Left lung (tissue), 10 donors: ENCODE data around the gene WASF3. TPM values are rescaled to one million over a fixed set of nuclear protein-coding genes. Genes with fewer than 3 reads are reported as not detected.

ENCODE experiments used
- ATAC-seq: fragments of 200-7000 bp; cut with Tn5 transposase; one replicate; pipeline ENCODE4 v1.9.1; 2020; ENCODE audit warnings: moderate library complexity
- DNase-seq, 4 donors: peaks; one replicate each; pipeline ENCODE4 v3.0.0-alpha.2; 2013 to 2020
- H3K27ac ChIP-seq, 2 donors: fragments of 200-600 bp; sonication (generic) in 1 of 2; one replicate each; pipeline versions ENCODE4 v1.5.0 to v1.8.0; 2020 to 2021
- H3K27me3 ChIP-seq, 2 donors: fragments of 200-600 bp; sonication (generic) in 1 of 2; one replicate each; pipeline versions ENCODE4 v1.5.0 to v1.8.0; 2020 to 2021
- H3K36me3 ChIP-seq, 2 donors: fragments of 200-600 bp; sonication (generic) in 1 of 2; one replicate each; pipeline versions ENCODE4 v1.5.0 to v1.8.0; 2020 to 2021
- H3K4me1 ChIP-seq, 2 donors: fragments of 200-600 bp; one replicate each; pipeline ENCODE4 v1.8.0; 2021
- H3K4me3 ChIP-seq, 2 donors: fragments of 200-600 bp; sonication (generic) in 1 of 2; one replicate each; pipeline versions ENCODE4 v1.5.0 to v1.8.0; 2020 to 2021; ENCODE audit warnings: mild to moderate bottlenecking in 1 of 2
- H3K9me3 ChIP-seq, 2 donors: fragments of 200-600 bp; sonication (generic) in 1 of 2; one replicate each; pipeline versions ENCODE4 v1.5.0 to v1.8.0; 2020 to 2021
- CTCF ChIP-seq, 2 donors: fragments of 200-600 bp; sonication (generic) in 1 of 2; IDR thresholded peaks; one replicate each; pipeline versions ENCODE4 v1.5.0 to v1.8.0; 2021; ENCODE audit warnings: antibody characterized with exemption in 2 of 2
- intact Hi-C, 2 donors: fragments of 100-400 bp; cut with DNase I; formaldehyde crosslinking; loops; one replicate each; pipeline versions ENCODE4 v1.11.2 to v1.14.2; 2022
- polyA plus RNA-seq, 6 donors: library from polyadenylated mRNA; unstranded; fragments of 120-200 nt; gene quantifications; one replicate each; pipeline ENCODE4 v1.2.1, GENCODE V29; 2013; ENCODE audit not compliant: insufficient read length in 6 of 6
- total RNA-seq, 2 donors: library from RNA; stranded (reverse); fragmentation: NEBNext Ultra II Directional; extraction: Animal tissue kit (Norgen Biotek cat#: 25700); gene quantifications; one replicate each; pipeline ENCODE4 v1.2.1, GENCODE V29; 2021
- donor health status: DM: no; HTN: yes; CAD: no.
- donor health status: DM: no; HTN: no; CAD: no.

WASF3 gene
- total and polyA plus RNA-seq, 8 donors, result 10.9 to 24.5 (median 21.2) TPM

- ATAC-seq, result peak; percentile 69
- H3K4me1 ChIP-seq, result no peaks in the 10 kb centered on the region
Measured at GRCh38 chr13:26541678-26542568, 15.6 kb upstream of the WASF3 start.

GRCh38 chr13:26544707-26545106, 12.8 kb upstream of the WASF3 start:
- peaks cover 0 to 4% of the 10 kb centered on the region in 2 donors for H3K27me3 ChIP-seq
- H3K4me1 ChIP-seq, result no peaks in the 10 kb centered on the region
- no peaks in the 10 kb centered on the region for H3K36me3 ChIP-seq
- no peak for ATAC-seq
- no peaks in the 10 kb centered on the region for H3K9me3 ChIP-seq
- no peak for DNase-seq
- H3K4me3 ChIP-seq, result no peak overlapping the region
- intact Hi-C loops, result no loop called here
- no peak overlapping the region for H3K27ac ChIP-seq
- TF ChIP-seq CTCF (IDR thresholded peaks at IDR 0.05), result no peak

More at GRCh38 chr13:26541678-26542568, 15.6 kb upstream of the WASF3 start:
- TF ChIP-seq CTCF (IDR thresholded peaks at IDR 0.05), result no peak
- peak in 1 of 4 donors; percentile 26 for DNase-seq
- H3K9me3 ChIP-seq, result no peaks in the 10 kb centered on the region
- H3K27ac ChIP-seq, result no peak overlapping the region
- intact Hi-C loops, result no loop called here
- no peak overlapping the region for H3K4me3 ChIP-seq
- no peaks in the 10 kb centered on the region for H3K36me3 ChIP-seq
- H3K27me3 ChIP-seq, result no peaks in the 10 kb centered on the region

- no peaks in the 10 kb centered on the region for H3K9me3 ChIP-seq
- no peak for TF ChIP-seq CTCF (IDR thresholded peaks at IDR 0.05)
- no peaks in the 10 kb centered on the region for H3K4me1 ChIP-seq
- intact Hi-C loops, result no loop called here
- no peaks in the 10 kb centered on the region for H3K36me3 ChIP-seq
- H3K27me3 ChIP-seq, result peaks cover 0 to 27% of the 10 kb centered on the region in 2 donors
- no peak overlapping the region for H3K27ac ChIP-seq
- H3K4me3 ChIP-seq, result no peak overlapping the region
- no peak for DNase-seq
- no peak for ATAC-seq
Measured at GRCh38 chr13:26548205-26548765, 9.2 kb upstream of the WASF3 start.

- ATAC-seq, result no peak
- Histone ChIP-seq H3K27me3 (peaks cover 0 to 31% of the 10 kb centered on the region in 2 donors), H3K36me3 (no peaks in the 10 kb centered on the region), H3K4me3 (no peak overlapping the region), H3K9me3 (no peaks in the 10 kb centered on the region), H3K27ac (no peak overlapping the region), H3K4me1 (no peaks in the 10 kb centered on the region)
- DNase-seq, result no peak
- intact Hi-C loops, result no loop called here
- TF ChIP-seq CTCF (IDR thresholded peaks at IDR 0.05), result no peak
Measured at GRCh38 chr13:26549713-26550112, 7.8 kb upstream of the WASF3 start.

- no peak overlapping the region for H3K4me3 ChIP-seq
- intact Hi-C loops, result no loop called here
- DNase-seq, result no peak
- H3K27me3 ChIP-seq, result peaks cover 0 to 45% of the 10 kb centered on the region in 2 donors
- H3K36me3 ChIP-seq, result no peaks in the 10 kb centered on the region
- TF ChIP-seq CTCF (IDR thresholded peaks at IDR 0.05), result no peak
- no peaks in the 10 kb centered on the region for H3K9me3 ChIP-seq
- no peaks in the 10 kb centered on the region for H3K4me1 ChIP-seq
- no peak overlapping the region for H3K27ac ChIP-seq
- ATAC-seq, result no peak
Measured at GRCh38 chr13:26551255-26551860, 6.1 kb upstream of the WASF3 start.
